Urinary bladder (tissue), 4 donors: ENCODE results near the gene VPS4A. TPM values are rescaled to one million over a fixed set of nuclear protein-coding genes. Genes with fewer than 3 reads are reported as not detected.
A peak's percentile ranks its signal among the peaks of the same experiment; 100 is the strongest.

ENCODE experiments used
- DNase-seq: peaks from one replicate; pipeline ENCODE4 v3.0.0-alpha.2; 2015; ENCODE audit errors: extremely low spot score
- H3K27ac ChIP-seq: one replicate; pipeline ENCODE4 v1.5.1; 2013; ENCODE audit warnings: low read depth, mild to moderate bottlenecking, moderate library complexity
- H3K36me3 ChIP-seq: one replicate; pipeline ENCODE4 v1.6.1; 2013; ENCODE audit warnings: mild to moderate bottlenecking, moderate library complexity; ENCODE audit not compliant: insufficient read depth
- H3K4me1 ChIP-seq: one replicate; pipeline ENCODE4 v1.6.1; 2013; ENCODE audit warnings: mild to moderate bottlenecking, moderate library complexity; ENCODE audit not compliant: insufficient read depth
- H3K4me3 ChIP-seq: one replicate; pipeline ENCODE4 v1.5.1; 2013; ENCODE audit warnings: low read depth, low read length
- whole genome bisulfite sequencing: extraction: QIAGEN DNeasy Blood & Tissue Kit; methylation state at CpG from one replicate; pipeline ENCODE4 v1.1.7; 2013; 5-methylcytosine and 5-hydroxymethylcytosine counted together
- polyA plus RNA-seq: library from polyadenylated mRNA; stranded (reverse); fragments of 200-250 nt; gene quantifications from one replicate; pipeline ENCODE4 v1.2.3, GENCODE V29; 2013
- total RNA-seq: library from RNA; depleted of rRNA; stranded (reverse); fragments of >200 nt; gene quantifications from one replicate; pipeline ENCODE4 v1.2.3, GENCODE V29; 2014
- donor health status: healthy with polysubstance abuse.
- donor health status: healthy.

Gene VPS4A
- 15.7 TPM for total RNA-seq
- 36.7 TPM for polyA plus RNA-seq

DNA sequence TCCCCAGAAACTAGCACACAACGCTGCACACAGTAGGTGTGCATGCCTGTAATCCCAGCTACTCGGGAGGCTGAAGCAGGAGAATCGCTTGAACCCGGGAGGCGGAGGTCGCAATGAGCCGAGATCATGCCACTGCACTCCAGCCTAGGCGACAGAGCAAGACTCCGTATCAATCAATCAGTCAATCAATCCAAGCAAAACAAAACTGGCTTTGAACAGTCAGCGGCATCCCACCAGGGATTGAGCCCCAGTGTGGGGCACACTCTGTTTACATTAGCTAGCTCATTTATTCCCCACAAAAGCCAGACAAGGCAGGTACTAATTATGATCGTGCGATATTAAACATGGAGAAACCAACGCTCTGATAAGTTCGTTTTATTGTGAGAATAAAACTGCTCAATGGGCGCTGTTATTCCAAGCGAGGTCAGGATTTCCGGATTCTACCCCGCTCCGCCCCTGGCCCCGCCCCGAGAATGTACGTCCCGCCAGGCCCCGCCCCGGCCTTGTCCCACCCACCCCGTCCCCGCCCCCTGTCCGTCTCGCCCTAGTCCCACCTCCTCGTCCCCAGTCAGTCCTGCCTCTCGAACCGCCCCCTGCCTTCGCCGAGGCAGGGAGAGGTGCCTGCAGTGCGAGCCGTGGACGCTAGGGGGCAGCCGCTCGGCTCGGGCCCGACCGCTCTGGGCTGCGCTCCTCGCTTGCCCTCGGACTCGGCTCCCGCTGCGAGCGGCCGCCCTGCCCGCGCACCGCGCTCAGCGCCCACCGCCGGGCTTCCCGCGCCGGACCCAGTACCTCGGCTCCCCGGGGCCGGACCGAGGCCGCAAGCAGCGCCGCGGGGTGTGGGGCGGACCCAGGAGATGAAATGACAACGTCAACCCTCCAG, at the start of gene VPS4A:
TSS of gene VPS4A (plus strand) at position 698 of the 880 bp plus-strand sequence. CDS start at position 860, 162 bp downstream.
- H3K36me3 ChIP-seq: no peaks in the 10 kb centered on the region
- H3K4me3 ChIP-seq: peak within 1 kb of the TSS; percentile 86
- DNase-seq: peak; percentile 92
- H3K4me1 ChIP-seq: no peaks in the 10 kb centered on the region
- WGBS: 10% methylated on average over 70 of the region's 70 CpGs
- H3K27ac ChIP-seq: peak within 1 kb of the TSS; percentile 91

DNA sequence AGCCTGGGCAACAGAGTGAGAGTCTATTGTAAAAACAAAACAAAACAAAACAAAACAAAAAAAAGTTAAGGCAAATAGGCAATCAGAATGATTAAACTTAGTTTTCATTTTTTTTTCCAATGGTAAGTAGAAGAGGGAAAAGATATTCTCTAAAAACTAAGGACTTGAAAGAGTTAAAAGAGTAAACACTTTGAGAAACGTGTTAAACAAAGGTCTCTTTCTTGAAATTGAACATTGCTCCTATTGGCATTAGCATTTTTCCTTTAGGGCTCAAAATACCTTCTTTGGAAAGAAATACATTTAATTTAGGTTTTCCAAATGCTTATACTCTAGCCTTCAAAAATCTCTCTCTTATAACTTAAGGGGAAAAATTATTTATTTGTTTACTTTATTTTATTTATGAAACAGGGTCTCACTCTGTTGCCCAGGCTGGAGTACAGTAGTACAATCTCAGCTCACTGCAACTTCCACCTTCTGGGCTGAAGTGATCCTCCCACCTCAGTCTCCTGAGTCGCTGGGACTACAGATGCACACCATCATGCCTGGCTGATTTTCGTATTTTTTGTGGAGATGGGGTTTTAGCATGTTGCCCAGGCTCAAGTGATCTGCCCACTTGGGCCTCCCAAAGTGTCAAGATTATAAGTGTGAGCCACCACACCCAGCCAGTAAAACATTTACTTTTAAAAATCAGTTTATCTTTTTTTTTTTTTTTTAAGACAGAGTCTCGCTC, 44.7 kb upstream of the VPS4A start:
- WGBS: 78% methylated on average over 4 of the region's 4 CpGs
- DNase-seq: no peak

DNA sequence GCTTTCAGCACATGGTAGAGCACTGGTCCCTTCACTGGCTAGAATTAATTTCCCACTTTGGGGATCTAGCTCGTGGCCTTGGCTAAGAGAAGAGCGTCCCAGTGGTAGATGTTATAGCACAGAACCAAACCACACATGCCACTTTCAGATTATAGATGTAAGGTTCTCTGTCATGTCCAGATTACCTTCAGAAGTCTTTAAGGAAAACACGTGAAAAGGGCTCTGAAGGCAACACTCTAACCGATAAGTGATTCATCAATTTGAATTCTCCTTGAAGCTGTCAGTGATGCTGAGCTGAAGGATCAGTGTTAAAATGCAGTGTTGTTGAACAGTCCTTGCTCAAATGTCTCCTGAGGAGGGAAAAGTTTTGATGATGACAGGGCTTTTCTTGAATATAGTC, 43.5 kb upstream of the VPS4A start:
- no peaks in the 10 kb centered on the region for H3K4me1 ChIP-seq
- no peak overlapping the region for H3K27ac ChIP-seq
- WGBS: 87% methylated on average over 4 of the region's 4 CpGs
- no peak for DNase-seq
- H3K4me3 ChIP-seq: no peak overlapping the region
- H3K36me3 ChIP-seq: no peaks in the 10 kb centered on the region

More for the DNA sequence above, 44.7 kb upstream of the VPS4A start:
- Histone ChIP-seq H3K36me3 (no peaks in the 10 kb centered on the region), H3K27ac (no peak overlapping the region), H3K4me1 (no peaks in the 10 kb centered on the region), H3K4me3 (no peak overlapping the region)

DNA sequence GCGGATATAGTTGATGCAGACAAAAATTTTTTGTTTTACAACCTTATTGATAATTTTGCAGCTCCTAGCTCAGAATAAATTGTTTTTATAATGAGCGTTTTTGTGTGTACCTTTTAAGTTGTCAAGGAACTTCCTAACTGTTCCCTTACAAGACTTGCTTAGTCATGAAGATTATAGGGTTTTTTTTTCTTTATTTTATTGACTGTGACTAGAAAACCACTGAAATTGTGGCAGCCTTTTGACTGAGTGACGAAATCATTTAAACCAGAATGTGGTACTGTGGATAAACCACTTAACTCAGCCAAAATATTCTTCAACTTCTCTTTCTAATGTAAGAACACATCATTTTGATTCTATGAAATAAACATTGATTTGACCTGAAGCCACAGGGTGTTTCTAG, 40.8 kb upstream of the VPS4A start:
- 75% methylated on average over 3 of the region's 3 CpGs for WGBS
- Histone ChIP-seq H3K27ac (no peak overlapping the region), H3K4me1 (no peaks in the 10 kb centered on the region), H3K36me3 (no peaks in the 10 kb centered on the region), H3K4me3 (no peak overlapping the region)
- no peak for DNase-seq

DNA sequence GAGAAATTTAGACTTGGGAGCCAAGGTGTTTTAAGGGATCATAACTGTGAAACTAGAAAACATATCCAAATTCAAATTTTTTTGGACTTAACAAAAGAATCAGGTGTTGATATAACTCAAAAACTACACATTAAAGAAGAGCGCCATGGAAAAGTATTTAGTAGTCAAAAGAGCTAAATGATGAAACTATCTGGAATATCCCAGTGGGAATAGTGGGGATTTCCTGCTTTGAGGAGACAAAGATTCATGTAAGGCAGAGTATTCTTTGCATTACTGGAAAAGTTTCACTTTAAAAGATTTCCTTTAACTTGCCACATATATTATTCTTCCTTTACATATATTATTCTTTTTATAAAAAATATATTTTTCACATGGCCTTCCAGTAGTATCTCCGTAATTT, 40.3 kb upstream of the VPS4A start:
- no peak for DNase-seq
- H3K4me1 ChIP-seq: no peaks in the 10 kb centered on the region
- H3K4me3 ChIP-seq: no peak overlapping the region
- H3K36me3 ChIP-seq: no peaks in the 10 kb centered on the region
- no peak overlapping the region for H3K27ac ChIP-seq
- WGBS: 92% methylated on average over 2 of the region's 2 CpGs

DNA sequence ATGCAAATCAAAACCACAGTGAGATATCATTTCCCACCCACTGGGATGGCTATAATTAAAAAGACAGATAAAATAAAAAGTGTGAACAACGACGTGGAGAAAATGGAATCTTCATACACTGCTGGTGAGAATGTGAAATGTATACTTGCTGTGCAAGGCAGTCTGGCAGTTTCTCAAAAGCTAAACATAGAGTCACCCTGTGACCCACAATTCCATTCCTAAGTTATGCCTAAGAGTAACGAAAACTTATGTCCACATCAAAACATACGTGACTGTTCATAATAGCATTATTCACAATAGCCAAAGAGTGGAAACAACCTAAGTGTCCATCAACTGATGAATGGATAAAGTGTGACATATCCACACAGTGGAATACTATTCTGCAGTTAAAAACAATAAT, 38.1 kb upstream of the VPS4A start:
- no peak overlapping the region for H3K27ac ChIP-seq
- H3K36me3 ChIP-seq: no peaks in the 10 kb centered on the region
- H3K4me3 ChIP-seq: no peak overlapping the region
- no peak for DNase-seq
- no peaks in the 10 kb centered on the region for H3K4me1 ChIP-seq
- WGBS: 74% methylated on average over 4 of the region's 4 CpGs

DNA sequence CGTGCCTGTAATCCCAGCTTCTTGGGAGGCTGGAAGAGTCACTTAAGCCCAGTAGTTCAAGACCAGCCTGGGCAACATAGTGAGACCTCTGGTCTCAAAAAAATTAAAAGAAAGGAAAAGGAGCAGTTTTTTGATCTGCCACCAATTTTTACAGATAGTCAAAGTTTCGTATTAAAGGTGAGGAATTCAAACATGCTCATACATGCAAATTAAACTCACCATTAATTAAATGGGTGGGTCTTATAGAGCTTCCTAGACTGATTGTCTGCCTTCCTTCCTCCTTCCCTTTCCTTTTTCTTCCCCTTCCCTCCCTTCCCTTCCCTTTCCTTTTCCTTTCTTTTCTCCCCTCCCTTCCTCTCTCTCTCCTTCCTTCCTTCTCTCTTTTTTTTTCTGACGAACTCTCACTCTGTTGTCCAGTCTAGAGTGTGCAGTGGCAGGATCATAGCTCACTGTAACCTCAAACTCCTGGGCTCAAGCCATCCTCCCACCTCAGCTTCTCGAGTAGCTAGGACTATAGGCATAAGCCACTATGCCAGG, 36.4 kb upstream of the VPS4A start:
- 88% methylated on average over 4 of the region's 4 CpGs for WGBS
- no peaks in the 10 kb centered on the region for H3K4me1 ChIP-seq
- no peak for DNase-seq
- H3K4me3 ChIP-seq: no peak overlapping the region
- no peaks in the 10 kb centered on the region for H3K36me3 ChIP-seq
- no peak overlapping the region for H3K27ac ChIP-seq

DNA sequence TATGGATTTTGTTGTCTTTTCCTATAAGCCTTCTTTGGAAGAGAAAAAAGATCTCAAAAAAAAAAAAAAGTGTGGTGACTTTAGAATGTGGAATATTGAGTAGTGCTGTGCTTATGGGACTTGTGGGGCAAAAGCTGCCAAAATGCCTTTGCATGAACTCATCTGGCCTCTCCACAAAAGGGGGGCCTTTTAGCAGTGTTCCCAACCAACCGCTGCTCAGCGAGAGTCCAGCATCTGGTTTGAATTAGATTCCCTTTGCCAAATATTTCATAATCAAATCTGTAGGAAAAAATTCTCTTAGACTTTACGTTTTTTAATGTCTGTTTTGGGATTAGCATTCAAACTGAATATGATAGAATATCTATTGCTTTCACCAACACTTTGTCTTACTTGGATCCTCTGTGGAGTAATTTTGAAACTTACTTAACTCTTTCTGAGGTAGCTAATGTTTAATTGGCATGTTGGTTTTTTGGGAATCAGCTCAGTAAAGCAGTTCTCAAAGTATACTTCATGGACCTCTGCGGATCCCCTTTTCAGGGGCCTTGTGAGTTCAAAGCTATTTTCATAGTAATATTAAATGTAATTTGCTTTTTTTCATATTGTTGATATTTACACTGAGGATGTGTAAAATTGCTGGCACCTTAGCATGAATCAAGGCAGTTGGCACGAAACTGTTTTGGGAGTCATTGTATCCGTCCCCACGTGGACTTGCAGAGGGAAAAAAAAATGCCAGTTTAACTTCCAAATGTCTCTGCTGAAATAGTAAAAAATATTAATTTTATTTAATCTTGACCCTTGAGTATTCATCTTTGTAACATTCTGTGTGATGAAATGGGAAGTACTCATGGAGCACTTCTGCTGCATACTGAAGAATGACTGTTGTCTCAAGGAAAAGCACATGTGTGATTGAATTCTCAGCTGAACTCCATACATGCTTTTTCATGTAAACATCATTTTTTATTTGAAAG, 34.7 kb upstream of the VPS4A start:
- Histone ChIP-seq H3K4me1 (no peaks in the 10 kb centered on the region), H3K4me3 (no peak overlapping the region), H3K36me3 (no peaks in the 10 kb centered on the region), H3K27ac (no peak overlapping the region)
- WGBS: 19% methylated on average over 7 of the region's 7 CpGs
- DNase-seq: peak; percentile 53

DNA sequence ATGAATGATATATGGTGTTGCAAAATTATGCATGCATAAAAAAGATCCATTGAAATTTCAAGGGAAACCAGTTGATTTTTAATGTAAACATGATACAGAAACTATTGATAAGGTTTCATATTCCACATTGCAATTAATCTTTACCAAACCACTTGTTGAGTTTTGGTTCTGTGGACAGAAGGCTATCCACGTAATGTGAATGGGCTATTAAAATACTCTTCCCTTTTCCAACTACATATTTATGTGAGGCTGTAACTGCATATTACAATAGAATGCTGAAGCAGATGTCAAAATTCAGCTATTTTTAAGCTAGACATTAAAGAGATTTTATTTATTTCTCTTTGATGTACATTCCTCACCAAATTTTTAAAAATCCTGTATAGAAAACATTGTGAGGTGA, 33.7 kb upstream of the VPS4A start:
- WGBS: 26% methylated on average over 1 of the region's 1 CpG
- H3K27ac ChIP-seq: no peak overlapping the region
- H3K36me3 ChIP-seq: no peaks in the 10 kb centered on the region
- no peaks in the 10 kb centered on the region for H3K4me1 ChIP-seq
- DNase-seq: no peak
- H3K4me3 ChIP-seq: no peak overlapping the region

DNA sequence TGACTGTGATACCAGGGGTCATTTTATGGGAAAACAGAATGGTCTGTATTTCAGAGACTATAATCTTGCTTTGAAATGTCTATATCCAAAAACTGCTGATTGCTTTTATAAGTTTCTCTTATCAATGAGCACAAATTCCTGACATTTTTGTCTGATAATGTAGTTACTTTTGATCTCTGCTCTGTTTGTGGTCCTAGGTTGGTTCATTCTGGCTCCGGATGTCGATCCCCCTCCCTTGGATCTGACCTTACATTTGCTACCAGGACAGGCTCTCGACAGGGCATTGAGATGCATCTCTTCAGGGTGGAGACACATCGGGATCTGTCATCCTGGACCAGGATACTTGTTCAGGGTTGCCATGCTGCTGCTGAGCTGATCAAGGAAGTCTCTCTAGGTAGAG, 27.3 kb upstream of the VPS4A start:
- WGBS: 58% methylated on average over 4 of the region's 4 CpGs
- H3K36me3 ChIP-seq: no peaks in the 10 kb centered on the region
- DNase-seq: no peak
- H3K4me3 ChIP-seq: no peak overlapping the region
- H3K4me1 ChIP-seq: no peaks in the 10 kb centered on the region
- no peak overlapping the region for H3K27ac ChIP-seq

DNA sequence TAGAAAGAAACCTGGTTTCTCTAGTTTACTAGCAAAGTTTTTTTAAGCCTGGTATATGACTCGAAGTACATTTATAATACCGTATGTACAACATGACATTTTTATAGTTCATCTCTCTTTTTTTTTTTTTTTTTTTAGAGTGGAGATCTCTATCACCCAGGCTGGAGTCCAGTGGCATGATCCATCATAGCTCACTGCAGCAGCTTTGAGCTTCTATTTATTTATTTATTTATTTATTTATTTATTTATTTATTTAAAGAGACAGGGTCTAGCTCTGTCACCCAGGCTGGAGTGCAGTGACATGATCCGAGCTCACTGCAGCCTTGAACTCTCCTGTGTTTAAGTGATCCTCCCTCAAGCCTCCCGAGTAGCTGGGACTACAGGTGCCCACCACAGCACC, 25.9 kb upstream of the VPS4A start:
- no peak for DNase-seq
- H3K27ac ChIP-seq: no peak overlapping the region
- 72% methylated on average over 4 of the region's 4 CpGs for WGBS
- H3K4me3 ChIP-seq: no peak overlapping the region
- no peaks in the 10 kb centered on the region for H3K4me1 ChIP-seq
- H3K36me3 ChIP-seq: no peaks in the 10 kb centered on the region

DNA sequence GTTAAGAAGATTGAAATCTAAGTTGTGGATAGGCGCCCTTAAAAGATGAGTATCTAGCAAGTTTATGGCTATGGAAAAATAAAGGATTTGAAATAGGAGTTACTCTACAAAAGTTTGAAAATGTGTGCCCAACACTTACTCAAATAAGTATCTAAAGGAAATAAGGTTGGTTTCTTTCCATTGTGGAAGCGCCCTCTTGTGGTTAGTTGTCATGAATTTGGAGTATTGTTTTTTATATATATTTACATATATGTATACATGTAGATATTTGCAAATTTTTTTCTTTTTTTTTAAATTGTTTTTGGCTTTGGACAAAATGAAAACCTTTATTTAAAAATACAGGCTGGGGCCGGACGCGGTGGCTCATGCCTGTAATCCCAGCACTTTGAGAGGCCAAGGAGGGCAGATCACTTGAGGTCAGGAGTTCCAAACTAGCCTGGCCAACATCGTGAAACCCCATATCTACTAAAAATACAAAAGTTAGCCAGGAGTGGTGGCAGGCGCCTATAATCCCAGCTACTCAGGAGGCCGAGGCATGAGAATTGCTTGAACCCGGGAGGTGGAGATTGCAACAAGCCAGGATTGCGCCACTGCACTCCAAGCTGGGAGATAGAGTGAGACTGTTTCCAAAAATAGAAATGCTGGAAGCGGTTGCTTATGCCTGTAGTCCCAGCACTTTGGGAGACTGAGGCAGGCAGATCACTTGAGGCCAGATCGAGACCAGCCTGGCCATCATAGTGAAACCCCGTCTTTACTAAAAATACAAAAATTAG, 24.0 kb upstream of the VPS4A start:
- DNase-seq: peak; percentile 68
- H3K4me3 ChIP-seq: no peak overlapping the region
- H3K27ac ChIP-seq: no peak overlapping the region
- no peaks in the 10 kb centered on the region for H3K36me3 ChIP-seq
- 51% methylated on average over 13 of the region's 13 CpGs for WGBS
- H3K4me1 ChIP-seq: no peaks in the 10 kb centered on the region
